AG04449 (cell line): ENCODE data around the gene FRMPD2.

Source experiments
- CTCF ChIA-PET: fragments of 350-600 bp; formaldehyde crosslinking; extraction: SDS; loops from one replicate; lab custom pipeline; 2021; ENCODE audit warnings: antibody characterized with exemption; lab: Yijun Ruan, JAX
- POLR2A ChIA-PET: fragments of 400-600, 350-600 bp; formaldehyde crosslinking; extraction: SDS; loops from one replicate; lab custom pipeline; 2020; ENCODE audit warnings: antibody characterized with exemption, inconsistent platforms; lab: Yijun Ruan, JAX
- DNase-seq: peaks from one replicate; pipeline ENCODE4 v3.0.0-alpha.2; 2010; ENCODE audit warnings: low read depth, low spot score
- H3K4me3 ChIP-seq: 2 replicates; pipeline ENCODE4 v1.5.1; 2011; ENCODE audit warnings: low read depth, mild to moderate bottlenecking, control low read depth, low read length
- CTCF ChIP-seq: IDR thresholded peaks from one replicate; pipeline ENCODE4 v1.5.1; 2011; ENCODE audit warnings: mild to moderate bottlenecking, moderate library complexity, low read length, control low read depth, inconsistent platforms; ENCODE audit not compliant: insufficient read depth; ENCODE audit errors: missing control alignments

Gene FRMPD2

GRCh38 chr10:48309711-48310226 lies 35.3 kb upstream of the FRMPD2 start:
- no peak overlapping the region for H3K4me3 ChIP-seq
- DNase-seq, result no peak
- no peak for TF ChIP-seq CTCF
- ChIA-PET POLR2A (no interaction called here), CTCF (interaction anchor here (0.6 to 2.7 kb wide), 7 partner anchors 10 to 348 kb away, joined by 3 to 14 read pairs (median 4); no protein-coding TSS in a partner anchor)

- no peak for TF ChIP-seq CTCF
- POLR2A ChIA-PET, result no interaction called here
- H3K4me3 ChIP-seq, result peak overlapping the region; percentile 88
- no peak for DNase-seq
- CTCF ChIA-PET, result interaction anchor here (1.6 kb wide), 1 partner anchor 351 kb away, joined by 3 read pairs; no protein-coding TSS in a partner anchor
Measured at GRCh38 chr10:48307711-48308018, 33.2 kb upstream of the FRMPD2 start.

- POLR2A ChIA-PET, result no interaction called here
- CTCF ChIA-PET, result interaction anchor here (1.6 kb wide), 1 partner anchor 351 kb away, joined by 3 read pairs; no protein-coding TSS in a partner anchor
- no peak for DNase-seq
- peak overlapping the region; percentile 88 for H3K4me3 ChIP-seq
- TF ChIP-seq CTCF, result no peak
Measured at GRCh38 chr10:48306870-48307710, 32.6 kb upstream of the FRMPD2 start.

- DNase-seq, result no peak
- peak within 1 kb of the TSS; percentile 88 for H3K4me3 ChIP-seq
- TF ChIP-seq CTCF, result no peak
- CTCF ChIA-PET, result no interaction called here
- POLR2A ChIA-PET, result no interaction called here
Measured at GRCh38 chr10:48306265-48306869, 31.9 kb upstream of the FRMPD2 start, which contains the start of gene MAPK8. Gene MAPK8, plus strand, starts transcription at chr10:48306677. Its CDS starts 94,984 bp downstream, at chr10:48401661.

- peak overlapping the region; percentile 88 for H3K4me3 ChIP-seq
- TF ChIP-seq CTCF, result no peak
- POLR2A ChIA-PET, result no interaction called here
- no peak for DNase-seq
- CTCF ChIA-PET, result no interaction called here
Measured at GRCh38 chr10:48305905-48306264, 31.4 kb upstream of the FRMPD2 start.
